Endothelial cell of umbilical vein (primary cell): ENCODE measurements around the gene TSEN54.

Experiments
- EZH2 ChIP-seq: IDR thresholded peaks from 2 replicates; pipeline ENCODE4 v1.6.1; 2012; ENCODE audit warnings: borderline replicate concordance, low read depth, mild to moderate bottlenecking, moderate library complexity, low read length, inconsistent platforms; ENCODE audit not compliant: severe bottlenecking
- FOS ChIP-seq: IDR thresholded peaks from 2 replicates; pipeline ENCODE4 v1.6.1; 2011; ENCODE audit warnings: mild to moderate bottlenecking, low read length, moderate library complexity, borderline replicate concordance; ENCODE audit not compliant: insufficient read depth
- MYC ChIP-seq: IDR thresholded peaks from one replicate; pipeline ENCODE4 v1.6.1; 2011; ENCODE audit warnings: mild to moderate bottlenecking, low read depth, low read length
- POLR2A ChIP-seq: IDR thresholded peaks from 2 replicates; pipeline ENCODE4 v1.6.1; 2012; ENCODE audit warnings: low read depth, mild to moderate bottlenecking, control low read depth, low read length
- POLR2AphosphoS5 ChIP-seq: IDR thresholded peaks from 2 replicates; pipeline ENCODE4 v1.6.1; 2012; ENCODE audit warnings: low read depth, mild to moderate bottlenecking, control low read depth, low read length, moderate library complexity; ENCODE audit not compliant: insufficient read depth
- TF ChIP-seq, protein P1 (sequence below), 2 donors: IDR thresholded peaks; 1 replicate in 1 of 2; 2 replicates in 1 of 2; pipeline ENCODE4 v1.5.1; 2011; ENCODE audit warnings: low read length in 2 of 2, mild to moderate bottlenecking in 2 of 2, moderate library complexity in 2 of 2, control low read depth in 1 of 2, inconsistent platforms in 1 of 2, low read depth in 1 of 2; ENCODE audit not compliant: insufficient read depth in 1 of 2; ENCODE audit errors: extremely low read depth in 1 of 2
- TF ChIP-seq, protein P2 (sequence below): IDR thresholded peaks from 2 replicates; pipeline ENCODE4 v1.6.1; 2011; ENCODE audit not compliant: insufficient read depth, insufficient read length

DNA sequence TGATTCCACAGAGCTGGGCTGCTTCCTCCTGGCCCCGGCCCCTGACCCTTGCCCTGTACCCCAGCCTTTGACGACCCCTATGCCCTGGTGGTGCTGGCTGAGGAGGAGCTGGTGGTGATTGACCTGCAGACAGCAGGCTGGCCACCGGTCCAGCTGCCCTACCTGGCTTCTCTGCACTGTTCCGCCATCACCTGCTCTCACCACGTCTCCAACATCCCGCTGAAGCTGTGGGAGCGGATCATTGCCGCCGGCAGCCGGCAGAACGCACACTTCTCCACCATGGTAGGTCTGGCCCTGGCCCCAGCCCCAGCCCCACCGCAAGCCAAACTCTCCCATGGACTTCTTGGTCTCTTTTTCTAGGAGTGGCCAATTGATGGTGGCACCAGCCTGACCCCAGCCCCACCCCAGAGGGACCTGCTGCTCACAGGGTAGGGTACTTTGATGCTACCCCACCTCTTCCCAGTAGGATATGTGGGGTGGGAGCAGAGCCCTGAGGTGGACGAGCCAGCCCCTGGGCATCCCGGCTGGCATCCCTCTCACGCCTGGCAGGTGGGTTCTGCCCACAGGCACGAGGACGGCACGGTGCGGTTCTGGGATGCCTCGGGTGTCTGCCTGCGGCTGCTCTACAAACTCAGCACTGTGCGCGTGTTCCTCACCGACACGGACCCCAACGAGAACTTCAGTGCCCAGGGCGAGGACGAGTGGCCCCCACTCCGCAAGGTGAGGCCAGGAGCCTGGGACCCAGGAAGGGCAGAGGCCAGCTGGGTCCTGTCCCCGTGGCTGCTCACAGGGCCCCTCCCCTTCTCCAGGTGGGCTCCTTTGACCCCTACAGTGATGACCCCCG is 52.3 kb downstream of the TSEN54 start:
- TF ChIP-seq, protein P1, sequence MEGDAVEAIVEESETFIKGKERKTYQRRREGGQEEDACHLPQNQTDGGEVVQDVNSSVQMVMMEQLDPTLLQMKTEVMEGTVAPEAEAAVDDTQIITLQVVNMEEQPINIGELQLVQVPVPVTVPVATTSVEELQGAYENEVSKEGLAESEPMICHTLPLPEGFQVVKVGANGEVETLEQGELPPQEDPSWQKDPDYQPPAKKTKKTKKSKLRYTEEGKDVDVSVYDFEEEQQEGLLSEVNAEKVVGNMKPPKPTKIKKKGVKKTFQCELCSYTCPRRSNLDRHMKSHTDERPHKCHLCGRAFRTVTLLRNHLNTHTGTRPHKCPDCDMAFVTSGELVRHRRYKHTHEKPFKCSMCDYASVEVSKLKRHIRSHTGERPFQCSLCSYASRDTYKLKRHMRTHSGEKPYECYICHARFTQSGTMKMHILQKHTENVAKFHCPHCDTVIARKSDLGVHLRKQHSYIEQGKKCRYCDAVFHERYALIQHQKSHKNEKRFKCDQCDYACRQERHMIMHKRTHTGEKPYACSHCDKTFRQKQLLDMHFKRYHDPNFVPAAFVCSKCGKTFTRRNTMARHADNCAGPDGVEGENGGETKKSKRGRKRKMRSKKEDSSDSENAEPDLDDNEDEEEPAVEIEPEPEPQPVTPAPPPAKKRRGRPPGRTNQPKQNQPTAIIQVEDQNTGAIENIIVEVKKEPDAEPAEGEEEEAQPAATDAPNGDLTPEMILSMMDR (IDR thresholded peaks at IDR 0.05; ENCODE audit: extremely low read depth in 1 of 2, insufficient read depth in 1 of 2, low read depth in 1 of 2, low read length in 2 of 2): no peak
- TF ChIP-seq EZH2: no peak
- no peak for TF ChIP-seq POLR2A
- no peak for TF ChIP-seq POLR2AphosphoS5
- no peak for TF ChIP-seq MYC
- TF ChIP-seq FOS: no peak
- TF ChIP-seq, protein P2, sequence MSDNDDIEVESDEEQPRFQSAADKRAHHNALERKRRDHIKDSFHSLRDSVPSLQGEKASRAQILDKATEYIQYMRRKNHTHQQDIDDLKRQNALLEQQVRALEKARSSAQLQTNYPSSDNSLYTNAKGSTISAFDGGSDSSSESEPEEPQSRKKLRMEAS: no peak
